Parathyroid adenoma (tissue), 2 donors: ENCODE results near the gene CD1B.

Experiments
- H2AFZ ChIP-seq: fragments of 300-600 bp; sonication (generic); one replicate; pipeline ENCODE4 v1.7.0; 2017; ENCODE audit warnings: antibody characterized with exemption, mild to moderate bottlenecking
- H3K27ac ChIP-seq: fragments of 300-600 bp; sonication (generic); one replicate; pipeline ENCODE4 v1.7.0; 2017
- H3K27me3 ChIP-seq: fragments of 300-600 bp; sonication (generic); one replicate; pipeline ENCODE4 v1.7.0; 2017; ENCODE audit warnings: low read length; ENCODE audit not compliant: control insufficient read depth, insufficient read depth
- H3K36me3 ChIP-seq: fragments of 300-600 bp; sonication (generic); one replicate; pipeline ENCODE4 v1.7.0; 2017; ENCODE audit warnings: low read length; ENCODE audit not compliant: control insufficient read depth, insufficient read depth
- H3K4me1 ChIP-seq: fragments of 300-600 bp; sonication (generic); one replicate; pipeline ENCODE4 v1.7.0; 2017; ENCODE audit warnings: control low read depth
- H3K4me2 ChIP-seq: fragments of 300-600 bp; sonication (generic); one replicate; pipeline ENCODE4 v1.7.0; 2017; ENCODE audit warnings: low read length
- H3K4me3 ChIP-seq: fragments of 300-600 bp; sonication (generic); one replicate; pipeline ENCODE4 v1.7.0; 2017; ENCODE audit warnings: low read depth, low read length
- H3K79me2 ChIP-seq: fragments of 300-600 bp; sonication (generic); one replicate; pipeline ENCODE4 v1.7.0; 2017; ENCODE audit warnings: control low read depth
- H3K9ac ChIP-seq: fragments of 300-600 bp; sonication (generic); one replicate; pipeline ENCODE4 v1.7.0; 2017; ENCODE audit warnings: mild to moderate bottlenecking
- H3K9me3 ChIP-seq: fragments of 300-600 bp; sonication (generic); one replicate; pipeline ENCODE4 v1.7.0; 2017; ENCODE audit warnings: low read length; ENCODE audit not compliant: control insufficient read depth
- CTCF ChIP-seq: fragments of 300-600 bp; sonication (generic); IDR thresholded peaks from one replicate; pipeline ENCODE4 v1.7.0; 2017; ENCODE audit warnings: antibody characterized with exemption, mild to moderate bottlenecking
- donor health status: primary hyperparathyroidism.

CD1B gene

DNA sequence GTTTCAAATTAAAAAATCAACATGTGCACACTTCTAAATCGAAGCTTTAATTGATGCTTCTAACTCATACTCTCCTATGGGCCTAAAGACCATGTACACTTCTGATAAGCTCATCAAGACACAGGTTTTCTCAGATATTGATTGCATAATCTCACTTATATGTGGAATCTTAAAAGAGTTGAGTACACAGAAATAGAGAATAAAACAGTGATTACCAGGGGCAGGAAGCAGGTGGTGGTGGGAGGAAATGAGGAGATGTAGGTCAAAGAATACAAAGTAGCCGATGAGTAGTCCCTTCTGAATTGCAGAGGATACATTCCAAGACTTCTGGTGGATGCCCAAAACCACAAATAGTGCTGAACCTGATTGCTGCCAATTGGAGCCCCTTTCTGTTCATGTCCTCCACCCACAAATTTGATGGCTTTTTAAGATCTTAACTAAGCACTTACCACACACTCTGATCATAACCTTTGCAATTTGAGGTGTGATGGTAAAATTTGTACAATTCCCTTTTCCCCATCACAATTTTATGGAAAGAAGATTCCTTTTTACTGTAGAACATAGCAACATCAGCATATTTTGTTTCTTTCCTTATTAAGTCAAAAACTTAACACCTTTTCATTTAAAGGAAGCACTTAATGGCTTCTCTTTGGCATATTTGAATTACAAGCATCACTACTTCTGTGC, 3.3 kb upstream of the CD1B start:
- Histone ChIP-seq H3K79me2 (no peaks in the 10 kb centered on the region), H3K4me3 (no peak overlapping the region), H3K9ac (no peak overlapping the region), H3K27ac (no peak overlapping the region), H3K4me1 (no peaks in the 10 kb centered on the region), H3K4me2 (no peak overlapping the region), H3K9me3 (no peaks in the 10 kb centered on the region), H3K27me3 (no peaks in the 10 kb centered on the region), H3K36me3 (no peaks in the 10 kb centered on the region), H2AFZ (no peak overlapping the region)
- TF ChIP-seq CTCF, result no peak

GRCh38 chr1:158333405-158334155, 2.2 kb upstream of the CD1B start:
- H3K27me3 ChIP-seq, result no peaks in the 10 kb centered on the region

DNA sequence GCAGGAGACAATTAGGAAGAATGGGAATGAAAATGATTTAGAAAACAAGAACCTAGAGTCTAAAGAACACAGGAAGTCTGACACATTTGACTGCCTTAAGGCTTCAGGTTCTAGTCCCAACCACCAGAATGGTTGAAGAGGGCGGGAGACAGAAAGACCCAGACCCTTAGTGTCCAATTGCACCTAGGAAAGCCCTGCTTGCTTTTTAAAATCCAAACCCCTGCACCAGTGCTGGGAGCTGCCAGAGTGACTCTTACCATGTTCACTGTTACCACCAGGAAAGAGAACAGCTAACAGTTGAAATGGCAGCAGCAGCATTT, 265 bp downstream of the CD1B start:
- H2AFZ ChIP-seq, result no peak overlapping the region
- no peaks in the 10 kb centered on the region for H3K27me3 ChIP-seq
- H3K27ac ChIP-seq, result no peak overlapping the region
- H3K4me1 ChIP-seq, result no peaks in the 10 kb centered on the region
- H3K36me3 ChIP-seq, result no peaks in the 10 kb centered on the region
- H3K9ac ChIP-seq, result no peak overlapping the region
- no peak overlapping the region for H3K4me3 ChIP-seq
- no peak overlapping the region for H3K4me2 ChIP-seq
- no peaks in the 10 kb centered on the region for H3K9me3 ChIP-seq
- H3K79me2 ChIP-seq, result no peaks in the 10 kb centered on the region
- TF ChIP-seq CTCF, result no peak

More at GRCh38 chr1:158333405-158334155, 2.2 kb upstream of the CD1B start:
- Histone ChIP-seq H2AFZ (no peak overlapping the region), H3K27ac (no peak overlapping the region), H3K4me2 (no peak overlapping the region), H3K9me3 (no peaks in the 10 kb centered on the region), H3K36me3 (no peaks in the 10 kb centered on the region), H3K9ac (no peak overlapping the region), H3K4me3 (no peak overlapping the region), H3K79me2 (no peaks in the 10 kb centered on the region), H3K4me1 (no peaks in the 10 kb centered on the region)
- no peak for TF ChIP-seq CTCF

GRCh38 chr1:158330391-158331105, 783 bp downstream of the CD1B start:
- H3K4me3 ChIP-seq, result no peak overlapping the region
- H3K27ac ChIP-seq, result no peak overlapping the region
- TF ChIP-seq CTCF, result no peak
- no peak overlapping the region for H3K4me2 ChIP-seq
- no peak overlapping the region for H2AFZ ChIP-seq
- no peaks in the 10 kb centered on the region for H3K9me3 ChIP-seq
- no peaks in the 10 kb centered on the region for H3K4me1 ChIP-seq
- H3K79me2 ChIP-seq, result no peaks in the 10 kb centered on the region
- no peak overlapping the region for H3K9ac ChIP-seq
- H3K36me3 ChIP-seq, result no peaks in the 10 kb centered on the region
- H3K27me3 ChIP-seq, result no peaks in the 10 kb centered on the region
